HCT116 (cell line): ENCODE data around the gene ITGA7. TPM values are rescaled to one million over a fixed set of nuclear protein-coding genes. Genes with fewer than 3 reads are reported as not detected.

Experiments
- CBX3 ChIP-seq: IDR thresholded peaks from 2 replicates; pipeline ENCODE4 v1.6.1; 2012; ENCODE audit warnings: low read depth
- EGR1 ChIP-seq: IDR thresholded peaks from 2 replicates; pipeline ENCODE4 v1.6.1; 2012; ENCODE audit warnings: low read depth
- ELF1 ChIP-seq: IDR thresholded peaks from 2 replicates; pipeline ENCODE4 v1.6.1; 2012; ENCODE audit warnings: low read depth, borderline replicate concordance
- EZH2 ChIP-seq: fragments of 200-600 bp; sonication (generic); IDR thresholded peaks from 2 replicates; pipeline ENCODE4 v1.6.1; 2017; ENCODE audit warnings: antibody characterized with exemption, mixed run types
- EZH2phosphoT487 ChIP-seq: fragments of 200-600 bp; IDR thresholded peaks from 2 replicates; pipeline ENCODE4 v1.6.1; 2018; ENCODE audit warnings: antibody characterized with exemption, borderline replicate concordance
- JUND ChIP-seq: IDR thresholded peaks from 2 replicates; pipeline ENCODE4 v1.6.1; 2012
- RAD21 ChIP-seq: IDR thresholded peaks from 2 replicates; pipeline ENCODE4 v1.6.1; 2012; ENCODE audit warnings: low read depth, mild to moderate bottlenecking
- ZFX ChIP-seq: fragments of 450-650 bp; IDR thresholded peaks from 2 replicates; pipeline ENCODE4 v1.6.1; 2017
- ZNF274 ChIP-seq: fragments of 200-500 bp; sonication (Bioruptor generic); IDR thresholded peaks from 2 replicates; pipeline ENCODE4 v1.6.1; 2014; ENCODE audit warnings: mild to moderate bottlenecking, low read depth, low read length, inconsistent platforms
- total RNA-seq: library from RNA; stranded (reverse); gene quantifications from one replicate; pipeline ENCODE4 v1.2.1, GENCODE V29; 2021; ENCODE audit not compliant: unreplicated experiment
- TF ChIP-seq, protein P1 (sequence below), 3 experiments: fragments of 200-600 bp in 1 of 3; sonication (generic) in 1 of 3; IDR thresholded peaks in 2 of 3; conservative IDR thresholded peaks in 1 of 3; 2 replicates each; pipeline ENCODE4 v1.5.1; 2012 to 2017; ENCODE audit warnings: low read depth in 2 of 3, low read length in 2 of 3, antibody characterized with exemption in 1 of 3, borderline replicate concordance in 1 of 3, control low read depth in 1 of 3, mild to moderate bottlenecking in 1 of 3, mixed read lengths in 1 of 3, mixed run types in 1 of 3, moderate library complexity in 1 of 3; ENCODE audit not compliant: insufficient read depth in 1 of 3
- TF ChIP-seq, protein P2 (sequence below): IDR thresholded peaks from 2 replicates; pipeline ENCODE4 v1.6.1; 2012
- TF ChIP-seq, protein P3 (sequence below): IDR thresholded peaks from 2 replicates; pipeline ENCODE4 v1.6.1; 2011; ENCODE audit warnings: mild to moderate bottlenecking, low read length, moderate library complexity; ENCODE audit not compliant: insufficient replicate concordance; ENCODE audit errors: extremely low read depth

ITGA7 gene
- total RNA-seq, 1 experiment from 2014 or later = 17.8 TPM

DNA sequence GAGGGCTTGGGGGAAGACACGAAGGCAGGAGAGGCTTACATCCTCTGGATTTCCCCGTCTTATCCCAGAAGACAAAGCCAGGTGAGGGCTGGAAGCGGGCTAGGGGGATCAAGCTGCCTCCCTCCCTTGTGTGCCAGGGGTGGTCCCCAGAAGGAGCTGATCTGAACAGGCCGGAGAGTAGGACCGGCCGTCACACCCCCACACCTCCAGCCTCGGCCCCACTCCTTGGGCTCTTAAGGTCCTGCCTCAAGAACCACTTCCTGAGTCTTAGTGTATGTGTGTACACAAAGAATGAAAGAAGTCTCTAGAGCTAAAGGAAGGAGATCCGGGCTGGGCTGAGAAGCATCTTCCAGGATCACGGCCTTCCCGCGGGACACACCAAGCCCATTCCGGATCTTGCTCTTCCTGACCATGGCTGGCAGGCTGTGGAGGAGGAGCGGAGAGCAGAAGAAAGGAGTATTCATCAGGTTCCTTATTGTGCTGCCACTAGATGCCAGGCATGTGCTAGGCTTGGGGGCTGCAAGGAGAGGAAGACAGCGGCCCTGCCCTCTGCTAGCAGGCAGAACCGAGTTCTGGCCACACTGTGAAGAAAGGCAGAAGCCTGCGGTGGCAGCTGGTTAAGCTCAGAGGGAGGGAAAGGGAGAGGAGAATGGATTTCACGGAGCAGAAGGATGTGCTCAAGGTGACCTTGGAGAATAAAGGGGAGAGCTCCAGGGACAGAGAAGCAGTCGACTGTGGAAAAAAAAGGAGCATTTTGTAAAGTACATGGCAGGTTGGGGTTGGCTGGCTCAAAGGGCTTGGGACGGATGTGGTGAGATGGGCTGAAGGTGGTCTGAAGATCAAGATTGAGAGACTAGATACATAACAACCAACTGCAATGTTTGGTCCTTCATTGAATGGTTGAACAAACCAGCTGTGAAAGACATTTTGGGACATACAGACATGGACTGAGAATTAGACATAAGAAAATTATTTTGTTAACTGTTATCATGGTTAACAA is 22.4 kb upstream of the ITGA7 start (continued):
- TF ChIP-seq, protein P1, sequence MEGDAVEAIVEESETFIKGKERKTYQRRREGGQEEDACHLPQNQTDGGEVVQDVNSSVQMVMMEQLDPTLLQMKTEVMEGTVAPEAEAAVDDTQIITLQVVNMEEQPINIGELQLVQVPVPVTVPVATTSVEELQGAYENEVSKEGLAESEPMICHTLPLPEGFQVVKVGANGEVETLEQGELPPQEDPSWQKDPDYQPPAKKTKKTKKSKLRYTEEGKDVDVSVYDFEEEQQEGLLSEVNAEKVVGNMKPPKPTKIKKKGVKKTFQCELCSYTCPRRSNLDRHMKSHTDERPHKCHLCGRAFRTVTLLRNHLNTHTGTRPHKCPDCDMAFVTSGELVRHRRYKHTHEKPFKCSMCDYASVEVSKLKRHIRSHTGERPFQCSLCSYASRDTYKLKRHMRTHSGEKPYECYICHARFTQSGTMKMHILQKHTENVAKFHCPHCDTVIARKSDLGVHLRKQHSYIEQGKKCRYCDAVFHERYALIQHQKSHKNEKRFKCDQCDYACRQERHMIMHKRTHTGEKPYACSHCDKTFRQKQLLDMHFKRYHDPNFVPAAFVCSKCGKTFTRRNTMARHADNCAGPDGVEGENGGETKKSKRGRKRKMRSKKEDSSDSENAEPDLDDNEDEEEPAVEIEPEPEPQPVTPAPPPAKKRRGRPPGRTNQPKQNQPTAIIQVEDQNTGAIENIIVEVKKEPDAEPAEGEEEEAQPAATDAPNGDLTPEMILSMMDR (IDR thresholded peaks at IDR 0.05 in 2 of 3, conservative IDR thresholded peaks at IDR 0.05 in 1 of 3; ENCODE audit: borderline replicate concordance in 1 of 3, insufficient read depth in 1 of 3, low read depth in 2 of 3, low read length in 2 of 3) = no peak
- TF ChIP-seq JUND (no peak), EZH2 (no peak), ZNF274 (no peak), CBX3 (no peak), RAD21 (no peak), ELF1 (no peak), ZFX (no peak), EZH2phosphoT487 (no peak), EGR1 (no peak)
- TF ChIP-seq, protein P2, sequence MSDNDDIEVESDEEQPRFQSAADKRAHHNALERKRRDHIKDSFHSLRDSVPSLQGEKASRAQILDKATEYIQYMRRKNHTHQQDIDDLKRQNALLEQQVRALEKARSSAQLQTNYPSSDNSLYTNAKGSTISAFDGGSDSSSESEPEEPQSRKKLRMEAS = no peak
- TF ChIP-seq, protein P3, sequence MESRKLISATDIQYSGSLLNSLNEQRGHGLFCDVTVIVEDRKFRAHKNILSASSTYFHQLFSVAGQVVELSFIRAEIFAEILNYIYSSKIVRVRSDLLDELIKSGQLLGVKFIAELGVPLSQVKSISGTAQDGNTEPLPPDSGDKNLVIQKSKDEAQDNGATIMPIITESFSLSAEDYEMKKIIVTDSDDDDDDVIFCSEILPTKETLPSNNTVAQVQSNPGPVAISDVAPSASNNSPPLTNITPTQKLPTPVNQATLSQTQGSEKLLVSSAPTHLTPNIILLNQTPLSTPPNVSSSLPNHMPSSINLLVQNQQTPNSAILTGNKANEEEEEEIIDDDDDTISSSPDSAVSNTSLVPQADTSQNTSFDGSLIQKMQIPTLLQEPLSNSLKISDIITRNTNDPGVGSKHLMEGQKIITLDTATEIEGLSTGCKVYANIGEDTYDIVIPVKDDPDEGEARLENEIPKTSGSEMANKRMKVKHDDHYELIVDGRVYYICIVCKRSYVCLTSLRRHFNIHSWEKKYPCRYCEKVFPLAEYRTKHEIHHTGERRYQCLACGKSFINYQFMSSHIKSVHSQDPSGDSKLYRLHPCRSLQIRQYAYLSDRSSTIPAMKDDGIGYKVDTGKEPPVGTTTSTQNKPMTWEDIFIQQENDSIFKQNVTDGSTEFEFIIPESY = no peak
